Measurements from ENCODE around the gene SLC12A9. TPM values are rescaled to one million over a fixed set of nuclear protein-coding genes. Genes with fewer than 3 reads are reported as not detected.

SLC12A9 gene
- total and polyA plus RNA-seq, 2 of the 8 experiments (the other 6 are each of a cell fraction or from before 2014, with no cell fraction given): 31.4 to 40.1 TPM

DNA sequence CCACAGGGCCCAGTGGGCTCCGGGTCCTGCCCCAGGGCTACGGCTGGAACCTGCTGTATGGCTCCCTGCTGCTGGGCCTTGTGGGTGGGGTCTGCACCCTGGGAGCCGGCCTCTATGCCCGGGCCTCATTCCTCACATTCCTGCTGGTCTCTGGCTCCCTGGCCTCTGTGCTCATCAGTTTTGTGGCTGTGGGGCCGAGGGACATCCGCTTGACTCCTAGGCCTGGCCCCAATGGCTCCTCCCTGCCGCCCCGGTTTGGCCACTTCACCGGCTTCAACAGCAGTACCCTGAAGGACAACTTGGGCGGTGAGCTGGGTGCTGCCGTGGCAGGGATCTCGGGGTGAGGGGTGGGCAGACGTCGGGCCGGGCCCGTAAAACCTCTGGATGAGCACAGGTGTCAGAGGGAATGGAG, 4.4 kb downstream of the SLC12A9 start:
- no peak overlapping the region for H2BK120ac ChIP-seq (replicated peaks; ENCODE audit: low read depth, low read length)
- H3K4me3 ChIP-seq (ENCODE audit: extremely low read depth in 1 of 4, insufficient read depth in 2 of 4, low read depth in 3 of 4, low read length in 4 of 4): no peak overlapping the region
- FAIRE-seq (no peak), DNase-seq (ENCODE audit: low read depth in 1 of 2, low spot score in 2 of 2) (no peak)
- peaks cover 0 to 15% of the 10 kb centered on the region in 2 experiments for H4K20me1 ChIP-seq (replicated peaks in 1 of 2; ENCODE audit: control insufficient read depth in 1 of 2, insufficient read depth in 2 of 2, low read length in 2 of 2)
- no peak overlapping the region for H4K91ac ChIP-seq (replicated peaks; ENCODE audit: insufficient read length, low read length)
- no peak overlapping the region for H2BK5ac ChIP-seq (ENCODE audit: low read depth, low read length)
- no peak overlapping the region for H3K4me2 ChIP-seq (ENCODE audit: insufficient read depth in 1 of 2, low read depth in 2 of 2, low read length in 2 of 2)
- H3K27me3 ChIP-seq (replicated peaks in 1 of 4; ENCODE audit: control insufficient read depth in 3 of 4, extremely low read depth in 1 of 4, insufficient read depth in 3 of 4, low read length in 3 of 4): no peaks in the 10 kb centered on the region
- peaks cover 6 to 17% (median 8%) of the 10 kb centered on the region in 4 experiments; a peak in 5 of 8 replicates for H3K36me3 ChIP-seq (ENCODE audit: control insufficient read depth in 2 of 4, insufficient read depth in 4 of 4, low read length in 3 of 4)
- H4K8ac ChIP-seq (ENCODE audit: extremely low read depth, insufficient read depth, low read length): peak overlapping the region; percentile 88; the same call in 1 of the 2 replicates
- H2AK5ac ChIP-seq (ENCODE audit: low read depth, low read length): no peak overlapping the region
- H3K56ac ChIP-seq (replicated peaks; ENCODE audit: insufficient read length, low read depth, low read length): no peak overlapping the region
- no peak overlapping the region for H3K4ac ChIP-seq (replicated peaks; ENCODE audit: insufficient read length, low read depth, low read length)
- H3K27ac ChIP-seq (ENCODE audit: low read depth, low read length): no peak overlapping the region
- H3K79me2 ChIP-seq (ENCODE audit: control insufficient read depth in 1 of 2, insufficient read depth in 2 of 2, low read length in 2 of 2): peaks cover 0 to 21% of the 10 kb centered on the region in 2 experiments; a peak in 1 of 4 replicates
- no peak overlapping the region for H2BK15ac ChIP-seq (ENCODE audit: low read length)
- H2BK12ac ChIP-seq (ENCODE audit: low read depth, low read length): no peak overlapping the region
- no peak overlapping the region for H2BK20ac ChIP-seq (ENCODE audit: low read length)
- TF ChIP-seq, protein P1, sequence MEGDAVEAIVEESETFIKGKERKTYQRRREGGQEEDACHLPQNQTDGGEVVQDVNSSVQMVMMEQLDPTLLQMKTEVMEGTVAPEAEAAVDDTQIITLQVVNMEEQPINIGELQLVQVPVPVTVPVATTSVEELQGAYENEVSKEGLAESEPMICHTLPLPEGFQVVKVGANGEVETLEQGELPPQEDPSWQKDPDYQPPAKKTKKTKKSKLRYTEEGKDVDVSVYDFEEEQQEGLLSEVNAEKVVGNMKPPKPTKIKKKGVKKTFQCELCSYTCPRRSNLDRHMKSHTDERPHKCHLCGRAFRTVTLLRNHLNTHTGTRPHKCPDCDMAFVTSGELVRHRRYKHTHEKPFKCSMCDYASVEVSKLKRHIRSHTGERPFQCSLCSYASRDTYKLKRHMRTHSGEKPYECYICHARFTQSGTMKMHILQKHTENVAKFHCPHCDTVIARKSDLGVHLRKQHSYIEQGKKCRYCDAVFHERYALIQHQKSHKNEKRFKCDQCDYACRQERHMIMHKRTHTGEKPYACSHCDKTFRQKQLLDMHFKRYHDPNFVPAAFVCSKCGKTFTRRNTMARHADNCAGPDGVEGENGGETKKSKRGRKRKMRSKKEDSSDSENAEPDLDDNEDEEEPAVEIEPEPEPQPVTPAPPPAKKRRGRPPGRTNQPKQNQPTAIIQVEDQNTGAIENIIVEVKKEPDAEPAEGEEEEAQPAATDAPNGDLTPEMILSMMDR (IDR thresholded peaks at IDR 0.05; ENCODE audit: control extremely low read depth in 1 of 3, insufficient read depth in 1 of 3, low read depth in 1 of 3, low read length in 3 of 3): no peak
- 0 out of 2 replicates have a peak, but pooled peaks have one; percentile 21 for TF ChIP-seq TEAD4 (IDR thresholded peaks at IDR 0.05; ENCODE audit: low read depth, low read length)
- WGBS, 2 experiments (ENCODE audit: extremely low coverage in 1 of 2, insufficient coverage in 1 of 2, insufficient read length in 1 of 2, insufficient replicate concordance in 2 of 2, low coverage in 1 of 2, low lambda C conversion rate in 2 of 2, missing lambda C conversion rate in 1 of 2): 84% methylated on average over 16 of the region's 16 CpGs; no CpG with 5 or more reads in 1 of the 2 experiments
- no peak overlapping the region; a peak in 1 of 7 replicates for H3K9ac ChIP-seq (replicated peaks in 1 of 4; ENCODE audit: extremely low read depth in 1 of 4, low read depth in 3 of 4, low read length in 3 of 4)
- no peak overlapping the region for H3K18ac ChIP-seq (ENCODE audit: extremely low read depth, low read length)
- no peak overlapping the region for H3K23ac ChIP-seq (ENCODE audit: insufficient read length)
- POLR2A ChIA-PET (ENCODE audit: partially characterized antibody): interaction anchor here (0.7 to 3.1 kb wide), 4 partner anchors 11 to 53 kb away, joined by 3 to 21 read pairs (median 4); partner anchors contain the start of gene TRIP6
- H4K5ac ChIP-seq (ENCODE audit: insufficient read length, low read depth, low read length): no peak overlapping the region
- peaks cover 4% of the 10 kb centered on the region; the same call in 1 of the 2 replicates for H3K23me2 ChIP-seq (ENCODE audit: low read depth, low read length)
- peaks cover 0 to 6% (median 0%) of the 10 kb centered on the region in 4 experiments; a peak in 1 of 7 replicates for H3K4me1 ChIP-seq (replicated peaks in 1 of 4; ENCODE audit: control insufficient read depth in 3 of 4, insufficient read depth in 4 of 4, low read length in 3 of 4)
- H3K79me1 ChIP-seq (ENCODE audit: low read depth, low read length): peaks cover 12% of the 10 kb centered on the region
- H3K9me3 ChIP-seq (ENCODE audit: insufficient read depth in 2 of 2, low read depth in 1 of 2, low read length in 1 of 2): no peaks in the 10 kb centered on the region
- no peak overlapping the region for H3K14ac ChIP-seq (ENCODE audit: insufficient read length)
- no peak overlapping the region for H2AFZ ChIP-seq (ENCODE audit: low read length)
- CTCF ChIA-PET (ENCODE audit: partially characterized antibody): interaction anchor here (0.8 to 13.9 kb wide), 4 partner anchors 8 to 53 kb away, joined by 3 to 215 read pairs (median 6); no protein-coding TSS in a partner anchor
